HG03175 (cell line): ENCODE data around the gene MEST.
"Not testable (repeated sequence)": the region's sequence is repeated elsewhere in the genome, so short reads cannot be mapped to it uniquely, and the experiment has no call there.

Experiments used
- ATAC-seq: cut with Tn5 transposase; IDR thresholded peaks from one replicate; pipeline ENCODE4 v1.9.1; 2021; ENCODE audit warnings: mild to moderate bottlenecking, moderate library complexity; ENCODE audit not compliant: unreplicated experiment

The MEST gene

GRCh38 chr7:130483031-130483430 is 8.9 kb upstream of the MEST start:
- no peak for ATAC-seq

GRCh38 chr7:130485734-130486113 is 6.2 kb upstream of the MEST start:
- no peak for ATAC-seq

- peak; percentile 56 for ATAC-seq
These were observed 5.6 kb upstream of the MEST start for GRCh38 chr7:130486114-130486953.

- ATAC-seq: no peak
These were observed 4.9 kb upstream of the MEST start for GRCh38 chr7:130486954-130487436.

GRCh38 chr7:130488392-130489139 is 3.3 kb upstream of the MEST start:
- ATAC-seq: no peak

- ATAC-seq: no peak
These were observed 2.5 kb upstream of the MEST start for GRCh38 chr7:130489140-130489983.

GRCh38 chr7:130490311-130490791 is 1.5 kb upstream of the MEST start:
- no peak for ATAC-seq

GRCh38 chr7:130490888-130491804 is 739 bp upstream of the MEST start:
- no peak for ATAC-seq

GRCh38 chr7:130492523-130493274 is 814 bp downstream of the MEST start:
- no peak for ATAC-seq

GRCh38 chr7:130493275-130493873 is 1.5 kb downstream of the MEST start:
- no peak for ATAC-seq

GRCh38 chr7:130494431-130494858 is 2.6 kb downstream of the MEST start:
- ATAC-seq: no peak

- ATAC-seq: no peak
These were observed 8.6 kb downstream of the MEST start for GRCh38 chr7:130500463-130500862.

GRCh38 chr7:130500910-130501309 is 9.0 kb downstream of the MEST start:
- ATAC-seq: no peak

GRCh38 chr7:130505753-130506152 is 13.9 kb downstream of the MEST start:
- ATAC-seq: no peak

GRCh38 chr7:130506358-130506757 is 14.5 kb downstream of the MEST start:
- no peak for ATAC-seq

GRCh38 chr7:130512038-130512437 is 20.2 kb downstream of the MEST start:
- not testable (repeated sequence) for ATAC-seq

- no peak for ATAC-seq
These were observed 21.6 kb downstream of the MEST start for GRCh38 chr7:130513447-130513846.

- ATAC-seq: no peak
These were observed 23.6 kb downstream of the MEST start for GRCh38 chr7:130515315-130516040.
